Stimulated activated CD4-positive, alpha-beta T cell treated with anti-CD3 and anti-CD28 coated beads, Interleukin-4, amount 100 ng/mL, for 24 hours (primary cell): ENCODE data around the gene MTX1.

Experiments used
- DNase-seq: peaks from one replicate; pipeline ENCODE4 v3.0.0-alpha.2; 2020

The MTX1 gene

DNA sequence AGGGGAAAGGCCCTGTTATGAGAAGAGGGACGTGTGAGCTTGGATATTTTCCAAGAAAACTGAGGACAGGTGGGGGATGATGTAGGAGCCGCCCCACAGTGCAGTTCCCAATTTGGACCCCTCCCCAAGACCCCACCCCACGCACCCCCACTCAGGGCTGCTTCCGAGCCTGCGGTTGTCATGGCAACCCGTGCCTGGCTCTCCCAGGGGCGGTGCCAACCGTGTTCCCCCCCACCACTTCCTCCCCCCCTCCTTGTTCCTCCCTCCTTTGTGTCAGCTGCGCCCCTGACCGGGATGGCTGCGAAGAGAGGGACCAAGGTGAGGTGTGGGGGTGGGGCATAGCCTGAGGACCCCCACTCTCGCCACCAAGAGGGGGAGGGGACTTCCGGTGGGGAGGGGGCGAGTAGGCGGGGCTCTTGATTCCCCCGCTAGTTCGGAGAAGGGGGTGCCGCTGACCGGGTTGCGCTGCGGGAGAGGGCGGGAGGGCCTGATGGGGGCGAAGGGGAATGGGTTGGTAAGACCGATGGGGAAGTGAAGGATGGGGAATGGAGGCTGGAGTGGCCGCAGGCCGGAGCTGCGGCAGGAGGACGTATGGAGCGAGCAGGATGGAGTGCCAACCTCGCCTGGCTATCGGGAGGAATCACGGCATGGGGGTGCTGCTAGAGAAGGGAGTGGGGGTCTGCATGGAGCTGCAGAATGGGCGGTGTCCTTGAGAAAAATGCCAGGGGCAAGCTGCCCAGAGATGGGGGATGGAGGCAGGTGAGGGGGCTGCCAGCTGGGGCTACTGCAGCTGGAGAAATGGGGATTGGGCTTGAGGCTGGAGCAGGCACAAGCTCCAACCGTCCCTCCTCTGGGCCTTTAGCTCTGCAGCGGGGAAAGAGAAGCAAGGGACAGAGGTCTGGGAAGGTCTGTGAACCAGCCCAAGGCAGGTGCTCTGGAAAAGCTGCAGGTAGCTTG is 33.9 kb upstream of the MTX1 start:
- peak; percentile 49 for DNase-seq

DNA sequence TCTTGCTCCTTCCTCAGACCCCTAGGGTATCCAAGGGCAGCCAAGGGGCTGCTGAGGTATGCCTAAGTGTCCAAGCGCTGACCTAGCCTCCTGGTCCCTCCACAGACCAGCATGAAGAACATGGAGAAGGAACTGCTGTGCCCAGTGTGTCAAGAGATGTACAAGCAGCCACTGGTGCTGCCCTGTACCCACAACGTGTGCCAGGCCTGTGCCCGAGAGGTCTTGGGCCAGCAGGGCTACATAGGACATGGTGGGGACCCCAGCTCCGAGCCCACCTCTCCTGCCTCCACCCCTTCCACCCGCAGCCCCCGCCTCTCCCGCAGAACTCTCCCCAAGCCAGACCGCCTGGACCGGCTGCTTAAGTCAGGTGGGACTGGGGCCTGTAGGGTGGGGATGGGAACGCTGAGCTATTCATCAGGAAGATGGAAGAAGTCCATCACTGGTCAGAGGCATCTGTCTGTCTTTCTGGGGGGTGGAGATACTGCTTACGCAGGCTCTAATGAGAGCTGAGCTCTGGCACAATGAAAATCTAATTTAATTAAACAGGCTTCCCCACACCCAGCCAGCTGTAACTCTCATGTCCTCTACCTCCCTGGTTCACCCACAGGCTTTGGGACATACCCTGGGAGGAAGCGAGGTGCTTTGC is 33.1 kb upstream of the MTX1 start:
- DNase-seq: no peak

DNA sequence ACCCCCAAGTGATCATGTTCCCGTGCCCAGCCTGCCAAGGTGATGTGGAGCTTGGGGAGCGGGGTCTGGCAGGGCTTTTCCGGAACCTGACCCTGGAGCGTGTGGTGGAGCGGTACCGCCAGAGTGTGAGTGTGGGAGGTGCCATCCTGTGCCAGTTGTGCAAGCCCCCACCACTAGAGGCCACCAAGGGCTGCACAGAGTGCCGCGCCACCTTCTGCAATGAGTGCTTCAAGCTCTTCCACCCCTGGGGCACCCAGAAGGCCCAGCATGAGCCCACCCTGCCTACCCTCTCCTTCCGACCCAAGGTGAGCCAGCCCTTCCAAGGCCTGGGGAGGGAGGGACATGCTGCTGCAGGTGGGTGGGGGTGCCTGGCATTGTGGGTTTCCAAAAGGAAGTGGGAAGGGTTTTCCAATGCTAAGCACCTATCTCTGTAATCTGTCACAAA is 32.5 kb upstream of the MTX1 start:
- DNase-seq: no peak

DNA sequence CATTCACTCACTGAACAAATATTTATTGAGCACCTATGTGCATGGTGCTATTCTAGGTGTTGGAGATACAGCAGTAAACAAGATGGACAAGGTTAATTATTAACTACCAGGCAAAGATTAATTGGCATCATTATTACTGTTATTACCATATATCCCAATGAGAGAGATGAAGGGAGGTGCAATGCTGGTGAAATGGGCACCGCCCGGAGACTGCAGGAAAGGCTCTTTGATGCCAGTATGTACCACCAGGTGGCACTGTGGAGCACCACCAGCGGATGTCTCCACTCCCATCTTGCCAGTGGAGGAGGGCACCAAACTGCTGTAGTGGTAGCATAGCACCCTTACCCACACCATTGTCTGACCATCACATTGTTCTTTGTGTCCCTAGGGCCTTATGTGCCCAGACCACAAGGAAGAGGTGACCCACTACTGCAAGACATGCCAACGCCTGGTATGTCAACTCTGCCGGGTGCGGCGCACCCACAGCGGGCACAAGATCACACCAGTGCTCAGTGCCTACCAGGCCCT is 31.9 kb upstream of the MTX1 start:
- peak; percentile 89 for DNase-seq

DNA sequence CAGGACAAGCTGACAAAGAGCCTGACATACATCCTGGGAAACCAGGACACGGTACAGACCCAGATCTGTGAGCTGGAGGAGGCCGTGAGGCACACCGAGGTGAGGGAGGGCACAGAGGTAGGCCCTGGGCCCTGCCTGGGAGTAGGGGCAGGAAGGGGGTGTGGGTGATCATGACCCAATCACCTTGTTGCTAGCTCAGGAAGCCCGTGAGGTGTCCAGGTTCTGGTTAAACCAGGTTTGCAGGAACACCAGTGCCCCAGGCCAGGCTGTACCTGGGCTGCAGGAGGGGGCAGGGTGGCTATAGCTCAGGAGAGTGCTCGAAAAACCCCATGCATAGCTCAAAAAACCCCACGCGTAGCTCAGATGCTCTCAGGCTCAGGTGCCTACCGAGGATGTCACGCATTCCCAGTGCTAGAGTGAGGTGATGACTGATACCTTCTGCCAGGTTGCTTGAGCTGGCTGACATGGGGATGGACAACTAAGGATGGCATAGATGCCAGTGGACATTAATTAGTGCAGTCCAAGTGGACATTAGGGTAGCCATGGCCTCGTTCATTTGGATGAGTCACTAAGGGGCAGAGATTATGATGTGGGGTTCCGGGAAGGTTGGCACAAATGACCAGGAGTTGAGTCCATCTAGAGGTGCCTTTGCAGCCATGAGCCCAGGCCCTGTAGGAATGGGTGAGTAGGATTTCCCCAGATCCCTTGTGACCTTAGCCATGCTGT is 31.1 kb upstream of the MTX1 start:
- no peak for DNase-seq

DNA sequence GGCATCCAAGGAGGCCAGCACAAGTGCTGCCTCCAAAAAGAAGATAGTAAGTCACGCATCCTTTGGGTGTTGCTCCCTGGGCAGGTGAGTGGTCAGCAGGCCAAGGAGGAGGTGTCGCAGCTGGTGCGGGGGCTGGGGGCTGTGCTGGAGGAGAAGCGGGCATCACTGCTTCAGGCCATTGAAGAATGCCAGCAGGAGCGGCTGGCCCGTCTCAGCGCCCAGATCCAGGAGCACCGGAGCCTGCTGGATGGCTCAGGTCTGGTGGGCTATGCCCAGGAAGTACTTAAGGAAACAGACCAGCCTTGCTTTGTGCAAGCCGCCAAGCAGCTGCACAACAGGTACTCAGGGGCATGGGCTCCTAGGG is 30.6 kb upstream of the MTX1 start:
- DNase-seq: no peak

DNA sequence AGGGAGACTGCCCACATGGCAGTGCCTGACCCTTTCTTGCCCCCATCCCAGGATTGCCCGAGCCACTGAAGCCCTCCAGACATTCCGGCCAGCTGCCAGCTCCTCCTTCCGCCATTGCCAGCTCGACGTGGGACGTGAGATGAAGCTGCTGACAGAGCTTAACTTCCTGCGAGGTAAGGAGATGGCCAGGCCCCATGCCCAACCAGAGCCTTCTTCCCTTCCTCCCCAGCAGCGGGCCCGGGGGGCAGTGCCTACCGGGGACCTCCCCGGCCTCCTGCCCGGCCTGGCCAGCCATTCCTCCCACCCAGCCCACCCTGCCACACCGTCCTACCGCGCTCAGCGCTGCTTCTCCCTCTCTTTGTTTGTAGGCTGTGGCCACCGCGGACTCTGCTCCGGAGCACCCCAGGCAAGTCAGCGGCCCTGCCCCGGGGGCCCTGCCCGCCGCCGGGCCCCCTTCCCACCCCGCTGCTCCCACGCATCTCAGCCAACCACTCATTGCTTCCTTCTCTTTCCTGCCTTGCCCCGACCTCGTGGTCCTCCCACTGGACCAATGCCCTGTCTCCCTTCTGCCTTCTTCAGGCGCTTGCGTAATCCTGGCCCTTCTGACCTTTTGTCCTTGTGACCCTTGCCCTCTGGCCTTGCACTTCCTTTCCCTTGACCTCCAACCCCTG is 29.9 kb upstream of the MTX1 start:
- DNase-seq: no peak

DNA sequence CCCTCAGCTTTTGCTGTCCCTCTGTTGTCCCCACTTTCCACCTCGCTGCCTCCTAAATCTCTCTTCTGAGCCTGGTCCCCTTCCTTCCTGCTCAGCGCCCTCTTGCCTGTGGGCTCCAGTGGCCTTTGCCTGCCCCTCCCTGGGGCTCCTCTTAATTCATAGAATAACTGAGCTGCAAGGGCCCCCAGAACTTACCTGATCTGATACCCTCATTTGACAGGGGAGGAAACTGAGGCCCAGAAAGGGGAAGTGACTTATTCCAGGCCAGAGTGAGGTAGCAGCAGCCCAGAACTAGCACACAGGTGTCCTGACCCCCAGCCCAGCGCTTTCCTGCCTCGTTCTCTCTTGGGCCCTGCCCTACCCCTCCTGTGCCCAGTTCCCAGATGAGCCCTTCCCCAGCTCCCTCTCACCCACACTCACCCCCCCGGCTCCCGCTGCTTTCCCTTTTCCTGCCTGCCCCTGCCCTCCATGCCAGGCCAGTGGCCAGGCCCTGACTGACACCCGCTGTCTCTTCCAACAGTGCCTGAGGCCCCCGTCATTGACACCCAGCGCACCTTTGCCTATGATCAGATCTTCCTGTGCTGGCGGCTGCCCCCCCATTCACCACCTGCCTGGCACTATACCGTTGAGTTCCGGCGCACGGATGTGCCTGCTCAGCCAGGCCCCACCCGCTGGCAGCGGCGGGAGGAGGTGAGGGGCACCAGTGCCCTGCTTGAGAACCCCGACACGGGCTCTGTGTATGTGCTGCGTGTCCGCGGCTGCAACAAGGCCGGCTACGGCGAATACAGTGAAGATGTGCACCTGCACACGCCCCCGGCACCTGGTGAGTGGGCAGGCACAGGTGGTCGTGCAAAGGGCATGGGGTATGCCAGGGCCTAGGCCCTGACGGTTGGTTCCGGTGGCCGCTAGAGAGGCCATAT is 29.1 kb upstream of the MTX1 start:
- no peak for DNase-seq

DNA sequence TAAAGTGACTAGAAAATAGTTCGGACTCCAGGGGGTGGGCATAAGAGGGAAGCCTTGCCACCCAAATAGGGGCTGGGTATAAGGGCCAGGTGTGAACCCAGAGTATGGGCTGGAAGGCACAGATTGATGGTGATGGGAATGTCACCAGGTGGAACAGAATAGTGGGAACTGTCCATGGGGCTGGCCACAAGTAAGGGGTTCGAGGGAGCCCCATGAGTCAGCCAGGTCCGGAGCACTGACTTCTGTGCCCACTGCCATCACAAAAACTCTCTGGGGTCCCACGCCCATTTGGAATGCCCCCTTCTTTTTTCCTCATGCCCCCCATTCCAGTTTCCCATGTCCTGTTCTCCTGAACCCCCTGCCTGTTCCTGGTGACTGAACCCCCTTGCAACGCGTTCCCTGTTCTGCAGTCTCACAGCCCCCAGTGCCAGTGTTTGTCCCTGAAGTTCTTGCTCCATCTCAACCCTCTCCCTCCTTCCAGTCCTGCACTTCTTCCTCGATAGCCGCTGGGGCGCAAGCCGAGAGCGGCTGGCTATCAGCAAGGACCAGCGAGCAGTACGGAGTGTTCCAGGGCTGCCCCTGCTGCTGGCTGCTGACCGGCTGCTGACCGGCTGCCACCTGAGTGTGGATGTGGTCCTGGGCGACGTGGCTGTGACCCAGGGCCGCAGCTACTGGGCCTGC is 27.0 kb upstream of the MTX1 start:
- DNase-seq: no peak

DNA sequence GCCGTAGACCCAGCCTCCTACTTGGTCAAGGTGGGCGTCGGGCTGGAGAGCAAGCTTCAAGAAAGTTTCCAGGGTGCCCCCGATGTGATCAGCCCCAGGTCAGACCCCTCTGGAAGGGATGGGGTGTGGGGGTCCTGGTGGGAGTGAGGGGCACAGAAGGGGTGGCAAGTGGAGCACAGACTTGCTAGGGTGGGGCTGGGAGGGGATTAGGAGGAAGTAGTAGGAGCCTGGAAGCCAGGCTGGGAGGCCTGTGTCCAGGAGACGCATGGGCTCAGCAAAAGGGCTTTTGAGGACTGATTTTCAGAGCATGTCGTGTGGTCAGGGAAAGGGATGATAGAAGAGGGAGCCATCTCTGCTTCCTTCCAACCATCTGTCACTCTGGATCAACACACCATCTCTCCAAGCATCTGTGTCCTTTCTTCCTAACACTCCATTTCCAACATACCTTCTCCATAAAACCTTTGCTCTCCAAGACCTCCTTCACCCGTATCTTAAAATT is 26.4 kb upstream of the MTX1 start:
- DNase-seq: no peak

DNA sequence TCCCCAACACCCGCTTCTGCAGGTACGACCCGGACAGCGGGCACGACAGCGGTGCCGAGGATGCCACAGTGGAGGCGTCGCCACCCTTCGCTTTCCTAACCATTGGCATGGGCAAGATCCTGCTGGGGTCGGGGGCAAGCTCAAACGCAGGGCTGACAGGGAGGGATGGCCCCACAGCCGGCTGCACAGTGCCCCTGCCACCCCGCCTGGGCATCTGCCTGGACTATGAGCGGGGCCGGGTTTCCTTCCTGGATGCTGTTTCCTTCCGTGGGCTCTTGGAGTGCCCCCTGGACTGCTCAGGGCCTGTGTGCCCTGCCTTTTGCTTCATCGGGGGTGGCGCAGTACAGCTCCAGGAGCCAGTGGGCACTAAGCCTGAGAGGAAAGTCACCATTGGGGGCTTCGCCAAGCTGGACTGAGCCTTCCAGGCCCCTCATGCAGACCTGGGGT is 24.7 kb upstream of the MTX1 start:
- no peak for DNase-seq

DNA sequence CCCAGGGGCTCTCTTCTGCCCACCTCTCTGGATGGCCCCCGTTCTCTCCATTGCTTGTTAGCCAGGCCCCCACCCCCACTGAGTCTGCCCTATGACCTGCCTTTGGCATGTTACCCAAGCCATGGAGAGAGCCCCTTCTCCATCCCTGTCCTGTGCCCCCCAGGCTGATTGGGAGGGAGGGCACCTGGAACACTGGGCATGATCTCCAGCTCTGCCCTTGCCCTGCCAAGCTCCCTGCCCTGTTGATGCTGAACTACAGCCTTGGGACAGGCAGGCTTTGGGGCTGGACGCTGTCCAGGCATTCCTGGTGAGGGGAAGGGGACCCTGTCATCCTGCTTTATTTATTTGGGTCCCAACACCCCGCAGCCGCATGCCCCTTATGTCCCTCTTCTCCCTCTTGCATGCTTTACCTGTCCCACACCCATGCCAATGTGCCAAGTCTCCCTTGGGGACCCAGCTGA is 24.1 kb upstream of the MTX1 start:
- no peak for DNase-seq

DNA sequence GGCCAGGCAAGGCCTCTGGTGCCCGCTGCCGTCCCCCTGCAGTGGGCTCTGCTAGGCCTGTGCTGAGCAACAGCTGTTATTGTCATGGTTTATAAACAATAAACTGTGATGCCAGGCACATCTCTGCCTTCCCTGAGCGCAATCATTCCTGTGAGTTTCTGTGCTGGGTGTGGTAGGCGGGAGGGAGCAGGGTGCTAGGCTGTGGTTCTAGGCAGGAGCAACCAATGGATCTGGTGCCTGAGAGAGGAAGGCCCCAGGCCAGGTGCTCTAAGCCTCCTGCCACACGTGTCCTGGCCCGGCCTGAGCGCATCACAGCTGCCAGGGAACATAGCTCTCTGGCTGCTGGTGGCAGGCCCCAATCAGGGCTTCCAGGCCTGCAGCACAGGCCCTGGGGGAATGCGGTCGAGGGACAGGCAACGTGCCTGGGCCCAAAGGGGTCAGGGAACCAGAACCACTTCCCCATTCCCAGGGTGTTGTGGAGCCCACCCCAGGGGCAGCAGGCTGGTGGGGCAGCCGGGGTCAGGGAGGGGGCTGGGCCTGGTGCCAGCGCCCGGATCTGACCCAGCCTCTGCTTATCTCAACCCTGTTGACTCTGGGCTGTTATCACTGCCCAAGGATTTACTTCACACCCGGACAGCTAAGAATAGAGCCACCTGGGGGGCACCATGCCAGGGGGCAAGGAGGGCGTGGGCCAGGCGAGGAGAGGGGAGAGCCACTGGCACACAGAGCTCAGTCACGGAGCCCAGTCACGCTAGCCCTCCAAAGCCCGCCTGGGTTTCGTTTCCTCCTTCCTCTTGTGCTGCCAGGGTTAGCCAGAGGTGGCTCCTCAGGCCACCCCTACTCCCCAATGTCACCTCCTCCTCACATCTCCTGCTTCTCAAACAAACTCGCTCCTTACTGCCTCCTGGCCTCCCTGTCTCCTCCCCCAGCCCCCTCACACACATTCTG is 23.4 kb upstream of the MTX1 start:
- DNase-seq: no peak

DNA sequence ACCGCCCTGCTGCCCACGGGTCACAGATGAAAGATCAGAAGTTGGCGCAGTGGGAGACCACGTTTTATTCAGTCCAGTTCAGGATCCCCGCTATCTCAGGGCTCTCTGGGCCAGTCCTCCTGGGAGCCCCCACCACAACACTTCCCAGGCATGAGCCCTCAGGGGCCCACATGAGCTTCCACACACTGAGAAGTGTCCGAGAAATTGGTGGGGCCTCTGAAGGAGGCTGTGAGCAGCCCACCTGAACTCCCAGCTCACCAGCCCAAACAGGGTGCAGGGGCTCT is 22.8 kb upstream of the MTX1 start:
- no peak for DNase-seq

DNA sequence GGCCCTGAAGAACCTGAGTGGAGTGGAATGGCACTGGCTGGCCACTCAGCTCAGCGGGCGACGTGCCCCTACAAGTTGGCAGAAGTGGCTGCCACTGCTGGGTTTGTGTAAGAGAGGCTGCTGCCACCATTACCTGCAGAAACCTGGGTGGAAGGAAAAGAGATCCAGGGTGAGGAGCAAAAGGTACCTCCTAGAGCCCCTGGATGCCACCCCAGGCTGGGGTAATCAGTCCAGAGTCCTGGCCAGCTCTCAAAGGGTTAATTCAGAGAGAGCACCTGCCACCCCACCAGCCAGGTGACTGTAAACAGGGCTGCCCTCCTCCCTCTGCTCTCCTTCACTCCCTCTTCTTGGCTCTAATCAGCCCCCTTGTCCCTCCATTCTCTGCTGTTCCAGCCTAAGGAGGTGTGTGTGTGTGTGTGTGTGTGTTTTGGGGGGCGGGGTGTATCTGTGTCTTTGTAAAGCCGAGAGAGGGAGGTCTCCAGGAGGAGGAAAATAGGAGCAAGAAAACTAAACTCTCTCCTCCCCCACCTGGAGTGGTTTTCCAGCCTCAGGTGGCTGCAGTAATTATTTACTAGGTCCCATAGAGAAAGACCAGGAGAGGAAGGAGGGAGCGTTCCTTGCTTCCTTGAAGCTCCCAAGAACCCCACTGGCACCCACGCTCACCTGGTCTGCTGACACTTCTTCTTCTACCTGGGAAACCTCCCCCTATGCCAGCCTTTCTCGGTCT is 22.3 kb upstream of the MTX1 start:
- DNase-seq: no peak

DNA sequence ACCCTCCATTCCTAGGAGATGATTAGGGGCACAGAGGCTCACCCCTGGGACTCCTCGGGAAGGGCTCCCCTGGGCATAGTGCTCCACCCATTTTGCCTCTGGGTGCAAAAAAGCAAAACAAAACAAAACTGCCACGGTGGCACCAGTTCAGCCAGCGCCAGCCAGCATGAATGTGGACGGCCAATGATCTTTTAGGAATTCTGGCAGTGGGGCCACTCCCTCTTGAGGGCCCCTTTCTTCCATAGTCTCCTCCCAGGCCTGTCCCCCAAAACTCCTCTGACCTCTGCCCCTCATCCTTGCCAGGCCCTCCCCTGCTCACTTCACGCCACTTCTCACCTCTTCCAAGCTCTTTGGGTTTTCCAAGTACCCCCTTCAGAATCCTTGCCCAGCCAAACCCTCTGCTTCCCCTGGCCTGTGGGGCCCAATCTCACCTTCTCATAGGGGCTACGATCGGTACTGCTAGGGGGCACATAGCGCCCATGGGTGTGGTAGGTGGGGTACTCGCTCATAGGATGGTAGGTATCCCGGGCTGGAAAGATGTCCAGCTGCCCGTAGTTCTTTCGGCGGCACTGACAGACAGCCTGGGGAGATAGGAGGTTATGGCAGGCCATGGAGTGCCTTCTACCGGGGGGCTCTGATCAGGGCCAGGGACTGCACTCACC is 21.6 kb upstream of the MTX1 start:
- DNase-seq: no peak

DNA sequence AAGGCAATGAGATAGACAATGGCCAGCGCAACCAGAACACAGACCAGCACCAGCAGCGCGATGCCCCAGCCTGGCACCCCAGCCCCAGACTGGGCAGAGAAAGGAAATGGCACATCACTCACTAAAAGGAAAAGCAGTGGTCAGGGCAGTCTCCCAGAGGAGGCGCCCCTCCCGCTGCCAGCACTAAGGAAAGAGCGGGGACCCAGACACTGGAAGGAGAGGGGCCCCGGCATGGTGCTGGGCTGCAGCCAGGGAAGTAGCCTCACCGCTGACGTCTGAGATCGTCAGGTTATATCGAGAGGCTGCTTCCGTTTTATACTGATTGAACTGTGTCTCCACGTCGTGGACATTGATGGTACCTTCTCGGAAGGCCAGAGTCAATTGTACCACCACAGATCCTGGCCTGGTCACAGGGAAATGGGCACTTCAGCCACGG is 21.0 kb upstream of the MTX1 start:
- DNase-seq: no peak

DNA sequence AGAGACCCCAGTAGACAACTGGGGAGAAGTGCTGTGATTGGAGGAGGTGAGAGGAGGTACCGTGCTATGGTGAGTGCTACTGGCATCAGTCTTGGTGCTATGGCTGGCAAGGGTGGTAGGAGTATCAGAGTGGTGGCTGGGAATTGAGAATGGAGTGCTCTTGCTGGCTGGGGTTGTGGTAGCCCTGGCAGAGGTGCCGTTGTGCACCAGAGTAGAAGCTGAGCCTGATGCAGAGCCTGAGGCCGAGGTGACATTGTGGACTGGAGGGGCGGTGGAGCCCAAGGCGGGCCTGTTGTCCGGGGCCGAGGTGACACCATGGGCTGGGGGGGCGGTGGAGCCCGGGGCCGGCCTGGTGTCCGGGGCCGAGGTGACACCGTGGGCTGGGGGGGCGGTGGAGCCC is 20.2 kb upstream of the MTX1 start:
- DNase-seq: no peak
